ENCODE measurements around the gene CTBP2.

The CTBP2 gene

GRCh38 chr10:125035588-125036295 is 124.6 kb downstream of the CTBP2 start:
- peaks cover 55% of the 10 kb centered on the region for H3K36me3 ChIP-seq (ENCODE audit: control insufficient read depth, insufficient read depth, low read length)
- H3K4me3 ChIP-seq (ENCODE audit: extremely low read depth, insufficient read depth, low read length, poor library complexity, severe bottlenecking), result no peak overlapping the region
- peak overlapping the region; percentile 78 for H3K27ac ChIP-seq (ENCODE audit: low read depth, low read length, severe bottlenecking)
- WGBS, 2 experiments (ENCODE audit: insufficient coverage in 2 of 2), result 97 to 98% methylated on average over 4 to 5 of the region's 7 CpGs
- H3K9me3 ChIP-seq (ENCODE audit: control insufficient read depth, low read length), result no peaks in the 10 kb centered on the region
- H3K4me1 ChIP-seq (ENCODE audit: control insufficient read depth, insufficient read depth, low read length, poor library complexity, severe bottlenecking), result peaks cover 63% of the 10 kb centered on the region

- WGBS, 2 experiments (ENCODE audit: insufficient coverage in 2 of 2), result 88 to 91% methylated on average over 6 to 10 of the region's 11 CpGs
- Histone ChIP-seq H3K4me3 (ENCODE audit: extremely low read depth, insufficient read depth, low read length, poor library complexity, severe bottlenecking) (no peak overlapping the region), H3K4me1 (ENCODE audit: control insufficient read depth, insufficient read depth, low read length, poor library complexity, severe bottlenecking) (peaks cover 69% of the 10 kb centered on the region), H3K9me3 (ENCODE audit: control insufficient read depth, low read length) (no peaks in the 10 kb centered on the region), H3K27ac (ENCODE audit: low read depth, low read length, severe bottlenecking) (peak overlapping the region; percentile 78), H3K36me3 (ENCODE audit: control insufficient read depth, insufficient read depth, low read length) (peaks cover 61% of the 10 kb centered on the region)
These were observed 125.2 kb downstream of the CTBP2 start for GRCh38 chr10:125035136-125035535.

GRCh38 chr10:125034675-125035074 is 125.7 kb downstream of the CTBP2 start:
- H3K4me3 ChIP-seq (ENCODE audit: extremely low read depth, insufficient read depth, low read length, poor library complexity, severe bottlenecking), result no peak overlapping the region
- H3K27ac ChIP-seq (ENCODE audit: low read depth, low read length, severe bottlenecking), result peak overlapping the region; percentile 78
- peaks cover 73% of the 10 kb centered on the region for H3K4me1 ChIP-seq (ENCODE audit: control insufficient read depth, insufficient read depth, low read length, poor library complexity, severe bottlenecking)

GRCh38 chr10:125033146-125033924 is 127.0 kb downstream of the CTBP2 start:
- peaks cover 74% of the 10 kb centered on the region for H3K4me1 ChIP-seq (ENCODE audit: control insufficient read depth, insufficient read depth, low read length, poor library complexity, severe bottlenecking)
- H3K27ac ChIP-seq (ENCODE audit: low read depth, low read length, severe bottlenecking), result no peak overlapping the region
- peaks cover 62% of the 10 kb centered on the region for H3K36me3 ChIP-seq (ENCODE audit: control insufficient read depth, insufficient read depth, low read length)
- whole genome bisulfite sequencing, 2 experiments (ENCODE audit: insufficient coverage in 2 of 2), result 93 to 94% methylated on average over 24 to 27 of the region's 27 CpGs
- H3K9me3 ChIP-seq (ENCODE audit: control insufficient read depth, low read length), result no peaks in the 10 kb centered on the region
- no peak overlapping the region for H3K4me3 ChIP-seq (ENCODE audit: extremely low read depth, insufficient read depth, low read length, poor library complexity, severe bottlenecking)

More at GRCh38 chr10:125034675-125035074, 125.7 kb downstream of the CTBP2 start:
- H3K36me3 ChIP-seq (ENCODE audit: control insufficient read depth, insufficient read depth, low read length), result peaks cover 62% of the 10 kb centered on the region
- no peaks in the 10 kb centered on the region for H3K9me3 ChIP-seq (ENCODE audit: control insufficient read depth, low read length)
- WGBS, 2 experiments (ENCODE audit: insufficient coverage in 2 of 2), result 82 to 94% methylated on average over 2 to 3 of the region's 3 CpGs

GRCh38 chr10:125032474-125033020 is 127.8 kb downstream of the CTBP2 start:
- no peak overlapping the region for H3K4me3 ChIP-seq (ENCODE audit: extremely low read depth, insufficient read depth, low read length, poor library complexity, severe bottlenecking)
- no peak overlapping the region for H3K27ac ChIP-seq (ENCODE audit: low read depth, low read length, severe bottlenecking)
- H3K4me1 ChIP-seq (ENCODE audit: control insufficient read depth, insufficient read depth, low read length, poor library complexity, severe bottlenecking), result peaks cover 70% of the 10 kb centered on the region
- WGBS, 2 experiments (ENCODE audit: insufficient coverage in 2 of 2), result 92 to 93% methylated on average over 12 to 13 of the region's 15 CpGs
- H3K36me3 ChIP-seq (ENCODE audit: control insufficient read depth, insufficient read depth, low read length), result peaks cover 64% of the 10 kb centered on the region
- H3K9me3 ChIP-seq (ENCODE audit: control insufficient read depth, low read length), result no peaks in the 10 kb centered on the region

- no peaks in the 10 kb centered on the region for H3K9me3 ChIP-seq (ENCODE audit: control insufficient read depth, low read length)
- WGBS, 2 experiments (ENCODE audit: insufficient coverage in 2 of 2), result 88 to 93% methylated on average over 10 of the region's 10 CpGs
- H3K4me3 ChIP-seq (ENCODE audit: extremely low read depth, insufficient read depth, low read length, poor library complexity, severe bottlenecking), result no peak overlapping the region
- H3K4me1 ChIP-seq (ENCODE audit: control insufficient read depth, insufficient read depth, low read length, poor library complexity, severe bottlenecking), result peaks cover 53% of the 10 kb centered on the region
- H3K27ac ChIP-seq (ENCODE audit: low read depth, low read length, severe bottlenecking), result no peak overlapping the region
- H3K36me3 ChIP-seq (ENCODE audit: control insufficient read depth, insufficient read depth, low read length), result peaks cover 66% of the 10 kb centered on the region
These were observed 129.7 kb downstream of the CTBP2 start for GRCh38 chr10:125030567-125031197.

GRCh38 chr10:125029584-125030242 is 130.7 kb downstream of the CTBP2 start:
- 99 to 100% methylated on average over 5 to 7 of the region's 7 CpGs for WGBS, 2 experiments (ENCODE audit: insufficient coverage in 2 of 2)
- Histone ChIP-seq H3K27ac (ENCODE audit: low read depth, low read length, severe bottlenecking) (peak overlapping the region; percentile 41), H3K4me1 (ENCODE audit: control insufficient read depth, insufficient read depth, low read length, poor library complexity, severe bottlenecking) (peaks cover 46% of the 10 kb centered on the region), H3K9me3 (ENCODE audit: control insufficient read depth, low read length) (no peaks in the 10 kb centered on the region), H3K36me3 (ENCODE audit: control insufficient read depth, insufficient read depth, low read length) (peaks cover 76% of the 10 kb centered on the region), H3K4me3 (ENCODE audit: extremely low read depth, insufficient read depth, low read length, poor library complexity, severe bottlenecking) (no peak overlapping the region)

- no peaks in the 10 kb centered on the region for H3K9me3 ChIP-seq (ENCODE audit: control insufficient read depth, low read length)
- peaks cover 35% of the 10 kb centered on the region for H3K4me1 ChIP-seq (ENCODE audit: control insufficient read depth, insufficient read depth, low read length, poor library complexity, severe bottlenecking)
- H3K4me3 ChIP-seq (ENCODE audit: extremely low read depth, insufficient read depth, low read length, poor library complexity, severe bottlenecking), result no peak overlapping the region
- peaks cover 79% of the 10 kb centered on the region for H3K36me3 ChIP-seq (ENCODE audit: control insufficient read depth, insufficient read depth, low read length)
- H3K27ac ChIP-seq (ENCODE audit: low read depth, low read length, severe bottlenecking), result peak overlapping the region; percentile 18
- WGBS, 2 experiments (ENCODE audit: insufficient coverage in 2 of 2), result 87 to 90% methylated on average over 13 to 17 of the region's 17 CpGs
These were observed 132.2 kb downstream of the CTBP2 start for GRCh38 chr10:125027871-125028869.

- no peaks in the 10 kb centered on the region for H3K9me3 ChIP-seq (ENCODE audit: control insufficient read depth, low read length)
- no peak overlapping the region for H3K27ac ChIP-seq (ENCODE audit: low read depth, low read length, severe bottlenecking)
- H3K4me3 ChIP-seq (ENCODE audit: extremely low read depth, insufficient read depth, low read length, poor library complexity, severe bottlenecking), result no peak overlapping the region
- 96 to 98% methylated on average over 37 to 40 of the region's 40 CpGs for WGBS, 2 experiments (ENCODE audit: insufficient coverage in 2 of 2)
- peaks cover 35% of the 10 kb centered on the region for H3K4me1 ChIP-seq (ENCODE audit: control insufficient read depth, insufficient read depth, low read length, poor library complexity, severe bottlenecking)
- peaks cover 86% of the 10 kb centered on the region for H3K36me3 ChIP-seq (ENCODE audit: control insufficient read depth, insufficient read depth, low read length)
These were observed 133.2 kb downstream of the CTBP2 start for GRCh38 chr10:125026974-125027735.

Data from mesodermal cell (in vitro differentiated cells).